Measurements from ENCODE around the gene SPSB4.

DNA sequence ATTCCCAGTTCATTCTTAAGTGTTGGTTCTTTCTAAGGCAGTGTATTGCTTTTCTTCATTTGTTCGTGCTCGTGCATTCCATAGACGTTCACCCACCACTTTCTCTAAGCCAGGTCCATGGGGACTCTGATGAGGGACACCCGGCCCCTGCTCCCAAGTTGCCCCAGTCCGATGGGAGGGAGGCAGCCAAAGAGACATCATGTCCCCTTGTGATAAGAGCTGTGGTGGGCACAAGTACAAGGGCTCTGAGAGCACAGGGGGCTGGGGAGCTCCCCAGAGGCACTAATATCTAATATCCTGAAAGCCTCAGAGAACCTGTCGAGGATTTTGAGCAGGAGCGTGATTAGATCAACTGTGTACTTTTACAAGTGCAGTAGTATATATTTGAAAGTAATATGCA is 6.3 kb downstream of the SPSB4 start:
- no peak for TF ChIP-seq CTCF (IDR thresholded peaks at IDR 0.05 in 8 of 11, conservative IDR thresholded peaks at IDR 0.05 in 3 of 11)
- no peak for TF ChIP-seq POLR2A (IDR thresholded peaks at IDR 0.05)
